Naive thymus-derived CD8-positive, alpha-beta T cell (primary cell): Measurements from ENCODE around the gene FAM9C. TPM values are rescaled to one million over a fixed set of nuclear protein-coding genes. Genes with fewer than 3 reads are reported as not detected.
A peak's percentile ranks its signal among the peaks of the same experiment; 100 is the strongest.
"Not testable (repeated sequence)": the region's sequence is repeated elsewhere in the genome, so short reads cannot be mapped to it uniquely, and the experiment has no call there.

ENCODE experiments used
- ATAC-seq, 2 donors: fragments of 150-1000 bp; cut with Tn5 transposase in 1 of 2; sonication (Bioruptor Pico), chemical (Tn5 transposase) in 1 of 2; 1 replicate in 1 of 2; 2 replicates in 1 of 2; pipeline ENCODE4 v1.10.0; 2021; ENCODE audit warnings: mild to moderate bottlenecking in 2 of 2, moderate library complexity in 2 of 2
- POLR2A ChIA-PET: fragments of 350-600 bp; sonication (Branson Sonifier 250); formaldehyde crosslinking; loops from one replicate; lab custom pipeline; 2021; ENCODE audit warnings: antibody characterized with exemption; lab: Charles Lee
- DNase-seq, 10 donors: peaks; one replicate each; pipeline versions ENCODE4 v3.0.0 to v3.0.0-alpha.2; 2020 to 2022
- H3K27ac Mint-ChIP-seq, 10 donors: one replicate each; pipeline ENCODE4 v1.8.0; 2020 to 2022; ENCODE audit warnings: mild to moderate bottlenecking in 10 of 10, mixed read lengths in 10 of 10, moderate library complexity in 4 of 10, inconsistent platforms in 1 of 10
- H3K27me3 Mint-ChIP-seq, 5 donors: one replicate each; pipeline ENCODE4 v1.8.0; 2021 to 2022; ENCODE audit warnings: mixed read lengths in 5 of 5
- H3K36me3 Mint-ChIP-seq, 3 donors: one replicate each; pipeline ENCODE4 v1.8.0; 2020 to 2022; ENCODE audit warnings: mixed read lengths in 3 of 3, mild to moderate bottlenecking in 2 of 3, inconsistent platforms in 1 of 3
- H3K4me1 Mint-ChIP-seq, 4 donors: one replicate each; pipeline ENCODE4 v1.8.0; 2021 to 2022; ENCODE audit warnings: mixed read lengths in 4 of 4
- H3K4me3 Mint-ChIP-seq, 10 donors: one replicate each; pipeline ENCODE4 v1.8.0; 2020 to 2022; ENCODE audit warnings: mild to moderate bottlenecking in 10 of 10, mixed read lengths in 10 of 10, moderate library complexity in 6 of 10, inconsistent platforms in 1 of 10
- H3K9me3 Mint-ChIP-seq, 9 donors: one replicate each; pipeline ENCODE4 v1.8.0; 2020 to 2022; ENCODE audit warnings: mixed read lengths in 9 of 9, mild to moderate bottlenecking in 3 of 9, inconsistent platforms in 1 of 9, moderate library complexity in 1 of 9
- polyA plus RNA-seq, 3 donors: library from polyadenylated mRNA; unstranded; fragments of 300-500 nt; fragmentation: Illumina TruSeq; gene quantifications; one replicate each; pipeline ENCODE4 v1.2.3, GENCODE V29; 2021
- total RNA-seq, 8 experiments: library from RNA in 2 of 8; stranded (reverse) in 2 of 8; gene quantifications; one replicate each; pipeline ENCODE4 v1.2.3 and lab custom pipeline; 2021 to 2026

The FAM9C gene
- total and polyA plus RNA-seq, 5 experiments from 2014 or later = not detected

GRCh38 chrX:13029887-13030771 lies 14.3 kb downstream of the FAM9C start:
- DNase-seq = peak in 6 of 10 donors; percentile 4 to 68 (median 43)
- POLR2A ChIA-PET = interaction anchor here (0.7 to 9.2 kb wide), 26 partner anchors 10 to 458 kb away, joined by 3 to 183 read pairs (median 6); partner anchors contain the start of gene TMSB4X
- Mint-ChIP-seq H3K4me3 (peak overlapping the region; percentile 49 to 78 (median 70)), H3K9me3 (peaks cover 0 to 10% (median 0%) of the 10 kb centered on the region in 9 donors), H3K27me3 (no peaks in the 10 kb centered on the region), H3K4me1 (peaks cover 24 to 74% (median 59%) of the 10 kb centered on the region in 4 donors), H3K27ac (peak overlapping the region; percentile 80 to 98 (median 94)), H3K36me3 (no peaks in the 10 kb centered on the region)
- ATAC-seq = peak; percentile 74 to 76

DNA sequence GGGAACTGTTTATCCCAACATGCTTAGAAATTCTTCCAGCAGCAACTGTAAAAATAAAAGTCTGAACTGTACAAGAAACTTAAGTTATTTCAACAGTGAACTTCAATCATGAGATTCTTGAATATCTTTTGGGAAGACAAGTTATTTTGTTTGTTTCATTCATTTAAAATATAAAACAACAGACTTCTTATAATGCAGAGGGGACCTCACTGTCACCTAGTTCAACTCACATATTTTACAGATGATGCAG lies 14.9 kb downstream of the FAM9C start:
- Mint-ChIP-seq H3K4me1 (peaks cover 27 to 79% (median 65%) of the 10 kb centered on the region in 4 donors), H3K27me3 (no peaks in the 10 kb centered on the region), H3K36me3 (peaks cover 0 to 4% (median 0%) of the 10 kb centered on the region in 3 donors), H3K27ac (peak overlapping the region; percentile 80 to 98 (median 93)), H3K4me3 (peak overlapping the region in 9 of 10 donors; percentile 39 to 80 (median 67)), H3K9me3 (peaks cover 0 to 10% (median 0%) of the 10 kb centered on the region in 9 donors)
- no peak for DNase-seq
- no peak for ATAC-seq
- POLR2A ChIA-PET = interaction anchor here (1.0 to 9.2 kb wide), 10 partner anchors 13 to 76 kb away, joined by 3 to 183 read pairs (median 26); partner anchors contain the start of gene TMSB4X

- Mint-ChIP-seq H3K4me1 (peaks cover 27 to 81% (median 66%) of the 10 kb centered on the region in 4 donors), H3K4me3 (peak overlapping the region in 9 of 10 donors; percentile 39 to 80 (median 67)), H3K36me3 (peaks cover 0 to 4% (median 0%) of the 10 kb centered on the region in 3 donors), H3K9me3 (peaks cover 0 to 10% (median 0%) of the 10 kb centered on the region in 9 donors), H3K27me3 (no peaks in the 10 kb centered on the region), H3K27ac (peak overlapping the region; percentile 80 to 98 (median 93))
- DNase-seq (peak in 2 of 10 donors; percentile 6 to 23), ATAC-seq (peak; percentile 30 to 43)
- POLR2A ChIA-PET = interaction anchor here (1.7 to 9.2 kb wide), 7 partner anchors 16 to 75 kb away, joined by 6 to 183 read pairs (median 59); partner anchors contain the start of gene TMSB4X
Measured at GRCh38 chrX:13028871-13029636, 15.4 kb downstream of the FAM9C start.

DNA sequence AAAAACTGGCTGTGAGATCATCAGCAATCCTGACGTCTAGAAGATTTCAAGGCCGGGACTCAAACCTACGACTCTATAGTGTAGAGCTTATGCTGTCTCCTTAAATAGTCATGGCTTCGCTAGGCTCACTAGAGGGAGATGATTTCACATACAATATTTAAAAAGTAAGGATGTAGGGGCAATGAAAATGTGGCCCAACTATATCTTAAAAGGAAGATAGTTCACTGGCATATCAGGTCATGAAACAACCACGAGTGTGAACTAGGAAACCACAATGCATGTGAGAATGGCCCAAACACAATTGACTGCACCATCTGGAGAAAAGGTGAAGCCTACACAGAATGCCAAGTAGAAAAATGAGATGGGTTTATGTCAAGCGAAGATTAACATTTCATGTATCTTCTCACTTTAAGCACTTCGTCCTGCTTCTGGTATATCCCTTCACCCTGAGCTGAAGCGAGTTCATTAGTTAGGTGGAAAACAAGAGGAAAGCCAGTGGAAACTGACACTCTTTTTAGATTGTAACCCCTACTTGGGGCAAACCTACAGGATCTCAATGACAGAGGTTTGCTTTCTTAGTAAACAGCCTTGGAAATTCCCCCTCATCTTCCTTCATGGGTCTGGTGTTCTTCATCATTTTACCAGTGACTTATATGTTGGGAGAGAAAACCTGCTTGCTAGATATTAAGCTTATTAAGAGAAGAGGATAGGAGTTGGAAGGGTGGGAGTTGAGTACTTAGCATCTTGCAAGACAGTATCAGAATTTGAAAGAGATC lies 17.4 kb downstream of the FAM9C start:
- POLR2A ChIA-PET = interaction anchor here (1.0 to 9.2 kb wide), 9 partner anchors 14 to 64 kb away, joined by 3 to 183 read pairs (median 5); partner anchors contain the start of gene TMSB4X
- ATAC-seq (no peak), DNase-seq (peak in 1 of 10 donors; percentile 9)
- Mint-ChIP-seq H3K4me3 (peak overlapping the region in 5 of 10 donors; percentile 20 to 62 (median 27)), H3K27ac (peak overlapping the region; percentile 22 to 95 (median 78)), H3K36me3 (peaks cover 0 to 4% (median 0%) of the 10 kb centered on the region in 3 donors), H3K27me3 (no peaks in the 10 kb centered on the region), H3K4me1 (peaks cover 26 to 92% (median 73%) of the 10 kb centered on the region in 4 donors), H3K9me3 (peaks cover 0 to 10% (median 0%) of the 10 kb centered on the region in 9 donors)

DNA sequence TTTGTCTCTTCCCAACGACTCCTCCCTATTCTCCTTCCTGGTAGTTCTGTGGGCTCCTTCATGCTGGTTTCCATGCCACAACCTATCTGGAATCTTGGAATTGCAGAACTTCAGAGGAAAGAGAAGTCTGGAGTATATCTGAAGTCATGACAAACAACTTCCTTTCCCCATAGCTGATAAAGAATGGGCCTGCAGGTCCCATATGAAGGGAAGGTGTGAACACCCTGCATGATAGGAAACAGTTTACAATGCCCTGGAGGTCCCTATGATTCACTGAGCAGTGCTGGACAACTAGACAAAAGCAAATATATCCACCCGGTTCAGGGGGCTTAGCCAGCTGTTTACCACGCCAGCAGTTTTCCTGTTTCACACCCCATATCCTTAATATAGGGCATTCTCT lies 19.4 kb downstream of the FAM9C start:
- Mint-ChIP-seq H3K9me3 (peaks cover 0 to 10% (median 0%) of the 10 kb centered on the region in 9 donors), H3K27me3 (no peaks in the 10 kb centered on the region), H3K27ac (peak overlapping the region in 9 of 10 donors; percentile 35 to 94 (median 85)), H3K36me3 (peaks cover 0 to 4% (median 0%) of the 10 kb centered on the region in 3 donors), H3K4me3 (peak overlapping the region in 1 of 10 donors; percentile 62), H3K4me1 (peaks cover 19 to 76% (median 57%) of the 10 kb centered on the region in 4 donors)
- POLR2A ChIA-PET = interaction anchor here (0.8 to 9.2 kb wide), 7 partner anchors 9 to 66 kb away, joined by 3 to 183 read pairs (median 5); partner anchors contain the start of gene TMSB4X
- ATAC-seq = no peak
- no peak for DNase-seq

- ATAC-seq (no peak), DNase-seq (no peak)
- no peaks in the 10 kb centered on the region for H3K27me3 Mint-ChIP-seq
- H3K9me3 Mint-ChIP-seq = peaks cover 0 to 10% (median 0%) of the 10 kb centered on the region in 9 donors
- POLR2A ChIA-PET = interaction anchor here (0.9 to 9.2 kb wide), 6 partner anchors 10 to 47 kb away, joined by 3 to 183 read pairs (median 5); partner anchors contain the start of gene TMSB4X
- peaks cover 19 to 66% (median 48%) of the 10 kb centered on the region in 4 donors for H3K4me1 Mint-ChIP-seq
- peak overlapping the region in 1 of 10 donors; percentile 22 for H3K4me3 Mint-ChIP-seq
- peak overlapping the region in 6 of 10 donors; percentile 13 to 81 (median 72) for H3K27ac Mint-ChIP-seq
- peaks cover 0 to 4% (median 0%) of the 10 kb centered on the region in 3 donors for H3K36me3 Mint-ChIP-seq
Measured at GRCh38 chrX:13023979-13024378, 20.4 kb downstream of the FAM9C start.

- H3K27ac Mint-ChIP-seq = peak overlapping the region in 8 of 10 donors; percentile 21 to 81 (median 72)
Measured at GRCh38 chrX:13023567-13023966, 20.9 kb downstream of the FAM9C start.

DNA sequence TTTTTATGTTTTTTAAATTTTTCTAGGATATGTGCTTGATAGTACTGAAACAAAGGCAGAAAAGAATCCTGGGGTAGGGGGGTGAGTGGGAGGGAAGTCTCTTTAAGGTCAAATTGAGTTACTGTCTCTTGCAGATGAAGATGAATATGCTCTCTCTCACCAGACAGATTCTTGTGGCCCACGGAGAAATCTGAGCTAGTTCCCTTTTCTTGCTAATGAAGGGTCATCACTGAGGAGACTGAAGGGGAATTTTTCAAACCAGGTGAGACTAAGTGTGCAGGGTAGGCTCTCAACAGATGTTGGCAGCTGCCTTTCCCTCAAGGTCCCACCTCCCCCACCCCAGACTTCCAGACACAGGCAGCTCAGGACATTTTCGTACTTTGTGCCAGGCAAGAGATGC lies 21.5 kb downstream of the FAM9C start:
- peaks cover 0 to 10% (median 0%) of the 10 kb centered on the region in 9 donors for H3K9me3 Mint-ChIP-seq

More at GRCh38 chrX:13023567-13023966, 20.9 kb downstream of the FAM9C start:
- Mint-ChIP-seq H3K9me3 (peaks cover 0 to 10% (median 0%) of the 10 kb centered on the region in 9 donors), H3K27me3 (no peaks in the 10 kb centered on the region), H3K36me3 (peaks cover 0 to 4% (median 0%) of the 10 kb centered on the region in 3 donors), H3K4me3 (peak overlapping the region in 3 of 10 donors; percentile 7 to 43 (median 41)), H3K4me1 (peaks cover 19 to 62% (median 46%) of the 10 kb centered on the region in 4 donors)
- ATAC-seq (no peak), DNase-seq (no peak)
- POLR2A ChIA-PET = interaction anchor here (0.6 to 9.2 kb wide), 9 partner anchors 9 to 69 kb away, joined by 3 to 183 read pairs (median 5); partner anchors contain the start of gene TMSB4X

DNA sequence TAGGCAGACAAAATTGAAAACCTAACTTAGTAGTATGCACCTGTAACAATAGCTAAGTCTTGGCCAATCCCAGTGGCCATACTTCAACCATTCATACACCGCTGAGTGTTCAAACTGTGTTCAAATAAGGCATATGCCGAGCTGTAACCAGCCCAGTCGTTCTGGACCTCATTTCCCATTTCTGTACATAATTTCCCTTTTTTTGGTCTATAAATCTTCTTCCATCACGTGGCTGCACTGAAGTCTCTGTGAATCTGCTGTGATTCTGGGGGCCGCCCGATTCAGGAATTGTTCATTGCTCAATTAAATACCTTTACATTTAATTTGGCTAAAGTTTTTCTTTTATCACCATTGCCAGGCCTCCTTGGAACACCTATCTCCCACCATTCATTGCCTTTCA lies 27.7 kb downstream of the FAM9C start:
- H3K9me3 Mint-ChIP-seq, H3K36me3 Mint-ChIP-seq, H3K27me3 Mint-ChIP-seq, DNase-seq, ATAC-seq: not testable (repeated sequence)
- peak overlapping the region in 2 of 10 donors; percentile 70 to 99 for H3K27ac Mint-ChIP-seq
- H3K4me3 Mint-ChIP-seq = peak overlapping the region in 2 of 10 donors; percentile 29 to 32
- POLR2A ChIA-PET = interaction anchor here (0.9 to 2.6 kb wide), 4 partner anchors 9 to 66 kb away, joined by 3 to 7 read pairs (median 4); no protein-coding TSS in a partner anchor
- H3K4me1 Mint-ChIP-seq = peaks cover 6 to 50% (median 46%) of the 10 kb centered on the region in 4 donors

More for the DNA sequence above, 21.5 kb downstream of the FAM9C start:
- peak overlapping the region in 8 of 10 donors; percentile 22 to 81 (median 66) for H3K27ac Mint-ChIP-seq
- POLR2A ChIA-PET = interaction anchor here (0.6 to 9.2 kb wide), 8 partner anchors 9 to 70 kb away, joined by 3 to 183 read pairs (median 4); partner anchors contain the start of gene TMSB4X
- H3K36me3 Mint-ChIP-seq = peaks cover 0 to 4% (median 0%) of the 10 kb centered on the region in 3 donors
- DNase-seq (no peak), ATAC-seq (no peak)
- peak overlapping the region in 5 of 10 donors; percentile 10 to 52 (median 28) for H3K4me3 Mint-ChIP-seq
- no peaks in the 10 kb centered on the region for H3K27me3 Mint-ChIP-seq
- H3K4me1 Mint-ChIP-seq = peaks cover 19 to 56% (median 44%) of the 10 kb centered on the region in 4 donors

- ATAC-seq (no peak), DNase-seq (no peak)
- H3K4me3 Mint-ChIP-seq = peak overlapping the region in 7 of 10 donors; percentile 1 to 31 (median 18)
- H3K27ac Mint-ChIP-seq = peak overlapping the region in 7 of 10 donors; percentile 11 to 99 (median 41)
- no peaks in the 10 kb centered on the region for H3K27me3 Mint-ChIP-seq
- peaks cover 0 to 4% (median 0%) of the 10 kb centered on the region in 3 donors for H3K36me3 Mint-ChIP-seq
- peaks cover 6 to 55% (median 53%) of the 10 kb centered on the region in 4 donors for H3K4me1 Mint-ChIP-seq
- POLR2A ChIA-PET = interaction anchor here (0.7 to 2.8 kb wide), 10 partner anchors 9 to 147 kb away, joined by 3 to 10 read pairs (median 5); no protein-coding TSS in a partner anchor
- H3K9me3 Mint-ChIP-seq = no peaks in the 10 kb centered on the region
Measured at GRCh38 chrX:13015536-13016236, 28.7 kb downstream of the FAM9C start.
